ENCODE measurements around the gene PKDREJ. TPM values are rescaled to one million over a fixed set of nuclear protein-coding genes. Genes with fewer than 3 reads are reported as not detected.
A peak's percentile ranks its signal among the peaks of the same experiment; 100 is the strongest.
"Not testable (repeated sequence)": the region's sequence is repeated elsewhere in the genome, so short reads cannot be mapped to it uniquely, and the experiment has no call there.

The PKDREJ gene, protein sequence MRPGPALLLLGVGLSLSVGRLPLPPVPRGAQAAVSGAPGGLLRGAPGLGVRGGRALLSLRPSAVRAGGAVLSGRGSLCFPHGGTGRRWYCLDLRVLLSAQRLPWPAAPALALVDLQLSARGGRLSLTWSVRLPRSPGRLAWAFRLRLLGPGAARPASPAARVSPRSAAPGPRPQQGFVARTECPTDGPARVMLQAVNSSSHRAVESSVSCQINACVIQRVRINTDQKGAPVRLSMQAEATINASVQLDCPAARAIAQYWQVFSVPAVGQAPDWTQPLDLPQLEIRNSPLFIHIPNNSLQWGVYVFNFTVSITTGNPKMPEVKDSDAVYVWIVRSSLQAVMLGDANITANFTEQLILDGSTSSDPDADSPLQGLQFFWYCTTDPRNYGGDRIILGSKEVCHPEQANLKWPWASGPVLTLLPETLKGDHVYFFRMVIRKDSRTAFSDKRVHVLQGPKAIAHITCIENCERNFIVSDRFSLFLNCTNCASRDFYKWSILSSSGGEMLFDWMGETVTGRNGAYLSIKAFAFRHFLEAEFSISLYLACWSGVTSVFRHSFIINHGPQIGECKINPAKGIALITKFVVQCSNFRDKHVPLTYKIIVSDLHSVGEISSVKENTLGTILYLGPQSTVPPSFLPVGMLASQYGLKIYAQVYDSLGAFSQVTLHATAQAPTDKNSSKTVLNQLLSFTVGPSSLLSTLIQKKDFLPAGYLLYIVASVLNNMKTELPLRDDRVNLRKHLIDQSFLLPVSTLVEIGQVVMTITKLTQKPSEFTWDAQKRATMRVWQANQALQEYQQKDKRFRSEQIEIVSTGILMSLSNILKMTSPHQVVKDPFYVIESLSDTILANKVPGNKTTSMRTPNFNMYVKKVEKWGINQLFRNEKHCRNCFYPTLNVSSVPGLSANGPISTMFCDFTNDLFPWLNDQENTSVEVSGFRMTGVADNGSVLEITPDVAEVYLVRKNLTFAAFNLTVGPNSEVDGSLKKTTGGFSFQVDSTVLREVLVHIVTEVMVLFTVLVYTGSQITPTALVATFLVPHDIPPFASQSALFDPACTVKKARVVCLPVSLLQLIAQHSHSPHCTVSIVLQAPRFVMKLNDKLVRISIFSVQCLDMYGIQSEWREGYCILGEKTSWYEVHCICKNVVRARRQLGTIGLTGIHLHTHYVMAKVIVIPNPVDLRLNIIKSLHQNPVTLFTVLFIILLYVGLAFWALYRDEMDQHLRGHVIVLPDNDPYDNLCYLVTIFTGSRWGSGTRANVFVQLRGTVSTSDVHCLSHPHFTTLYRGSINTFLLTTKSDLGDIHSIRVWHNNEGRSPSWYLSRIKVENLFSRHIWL (N-terminal part only)
- 0.67 TPM for polyA plus RNA-seq (ENCODE audit: insufficient read length)

GRCh38 chr22:46263216-46263590, at the start of gene PKDREJ:
Gene PKDREJ (minus strand): TSS chr22:46263343. CDS start chr22:46263322, 21 bp downstream.
- DNase-seq (ENCODE audit: low read depth), result no peak

GRCh38 chr22:46312848-46313247, 49.7 kb upstream of the PKDREJ start:
- not testable (repeated sequence) for DNase-seq (ENCODE audit: low read depth)

DNA sequence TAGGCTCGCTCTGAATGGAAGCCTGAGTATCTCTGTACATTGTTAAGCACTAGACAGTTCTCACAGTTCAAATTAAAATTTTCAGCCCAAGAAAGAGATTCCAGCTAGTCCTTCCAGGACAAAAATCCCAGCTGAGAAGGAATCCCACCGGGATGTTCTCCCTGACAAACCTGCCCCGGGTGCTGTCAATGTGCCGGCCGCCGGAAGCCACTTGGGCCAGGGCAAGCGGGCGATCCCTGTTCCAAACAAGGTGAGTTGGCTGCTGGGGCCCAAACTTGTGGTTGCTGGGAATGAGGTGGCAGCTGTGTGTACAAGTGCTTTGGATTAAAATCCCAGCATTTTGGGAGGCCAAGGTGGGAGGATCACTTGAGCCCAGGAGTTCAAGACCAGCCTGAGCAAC, 48.9 kb upstream of the PKDREJ start:
- DNase-seq (ENCODE audit: low read depth), result no peak

DNA sequence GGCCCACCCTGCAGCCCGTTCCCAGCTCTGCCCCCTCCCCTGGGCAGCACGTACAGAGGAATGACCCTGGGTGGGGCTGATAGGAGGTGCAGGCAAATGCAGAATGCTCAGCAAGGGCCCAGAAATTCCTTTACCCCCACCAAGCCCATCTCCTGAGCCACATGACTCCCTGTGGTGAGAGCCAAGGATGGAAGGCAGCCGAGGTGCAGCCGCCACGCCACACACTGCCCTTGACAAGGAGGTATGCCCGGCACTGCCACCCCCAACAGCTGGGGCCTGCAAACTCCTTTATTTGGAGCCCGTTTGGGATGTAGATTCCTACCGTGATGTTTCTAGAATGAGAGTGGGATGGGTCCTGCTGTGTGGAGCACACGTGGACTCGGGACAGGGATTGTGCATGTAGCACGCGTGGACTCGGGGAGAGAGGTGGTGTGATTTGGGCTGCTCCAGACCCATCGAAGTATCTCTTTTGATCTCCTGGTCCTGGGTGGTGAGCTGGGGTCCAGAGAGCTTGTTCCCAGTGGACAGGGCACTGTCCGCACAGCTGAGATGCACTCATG, 46.5 kb upstream of the PKDREJ start:
- no peak for DNase-seq (ENCODE audit: low read depth)

- DNase-seq (ENCODE audit: low read depth), result no peak
These were observed 45.3 kb upstream of the PKDREJ start for GRCh38 chr22:46308283-46308988.

DNA sequence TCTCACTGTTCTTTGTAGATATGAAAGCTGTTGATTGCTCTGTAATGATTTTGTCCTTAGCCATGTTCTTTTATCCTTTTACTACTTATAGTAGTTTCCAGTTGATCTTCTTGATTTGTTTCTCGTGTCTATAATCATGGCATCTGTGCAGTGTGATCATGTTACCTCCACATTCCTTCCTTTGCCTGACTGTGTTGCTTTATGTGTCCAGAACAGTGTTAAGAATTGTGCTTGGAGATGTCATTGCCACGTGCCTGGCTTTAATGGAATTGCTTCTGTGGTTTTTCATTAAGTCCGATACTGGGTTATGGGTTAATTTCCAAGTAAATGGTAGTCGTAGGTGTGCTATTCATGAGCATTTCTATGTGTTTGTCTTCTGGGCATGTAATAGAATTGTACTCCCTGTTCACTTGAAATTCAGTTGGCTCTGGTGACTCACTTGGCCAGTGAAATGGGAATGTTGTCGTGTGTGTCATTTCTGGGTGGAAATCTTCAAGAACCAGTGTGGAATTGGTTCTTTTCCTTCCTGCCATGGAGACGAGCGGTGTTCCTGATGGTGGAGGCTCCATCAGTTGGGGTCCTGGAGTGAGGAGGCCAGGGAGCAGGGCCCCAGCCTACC, 40.3 kb upstream of the PKDREJ start:
- DNase-seq (ENCODE audit: low read depth), result no peak

- DNase-seq (ENCODE audit: low read depth), result no peak
These were observed 37.3 kb upstream of the PKDREJ start for GRCh38 chr22:46300491-46300890.

DNA sequence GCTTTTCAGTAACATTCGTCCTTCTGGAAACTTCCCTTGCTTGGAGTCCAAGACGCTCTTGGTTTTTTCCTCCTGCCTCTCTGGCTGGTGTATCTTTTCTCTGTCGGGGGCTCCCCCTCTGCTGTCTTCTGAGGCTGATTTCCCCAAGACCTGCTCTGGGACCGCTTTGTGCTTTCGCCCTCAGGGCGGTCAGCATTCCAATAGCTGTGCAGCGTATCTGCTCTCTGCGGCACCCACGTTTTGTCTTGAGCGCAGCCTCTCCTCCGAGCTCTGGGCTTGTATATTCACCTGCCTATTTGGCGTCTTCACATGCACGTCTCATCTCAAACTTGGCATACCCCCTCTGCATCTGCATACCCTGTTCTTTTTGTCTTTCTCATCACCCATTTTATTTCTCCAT, 36.0 kb upstream of the PKDREJ start:
- no peak for DNase-seq (ENCODE audit: low read depth)

DNA sequence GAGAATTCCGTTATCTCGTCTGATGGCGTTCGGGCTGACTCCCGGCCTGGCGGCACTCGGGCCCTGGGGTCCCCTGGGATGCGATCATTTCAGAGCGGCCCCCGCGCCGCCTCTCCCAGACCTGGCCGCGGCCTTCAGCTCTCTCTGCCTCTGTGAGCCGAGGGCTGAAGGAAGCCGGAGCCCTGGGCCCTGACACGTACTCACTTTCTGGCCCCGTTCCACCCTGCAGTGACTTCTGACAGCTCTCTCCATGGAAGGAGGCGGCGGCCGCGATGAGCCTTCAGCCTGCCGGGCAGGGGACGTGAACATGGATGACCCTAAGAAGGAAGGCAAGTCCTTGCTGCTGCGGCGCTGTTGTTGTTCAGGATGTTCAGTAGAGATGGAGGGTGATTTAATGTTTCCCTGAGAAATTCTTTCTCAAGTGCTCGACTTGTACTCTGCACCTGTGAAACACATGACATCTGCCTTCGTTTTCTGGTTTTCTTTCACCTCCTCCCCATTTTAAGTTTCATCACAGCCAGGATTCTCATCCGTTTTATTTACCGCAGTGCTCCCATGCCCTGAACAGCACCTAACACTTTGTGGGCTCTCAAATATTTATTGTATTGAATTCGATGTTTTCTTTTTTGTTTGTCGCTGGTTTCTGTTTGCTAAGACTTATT, 34.1 kb upstream of the PKDREJ start:
- no peak for DNase-seq (ENCODE audit: low read depth)

DNA sequence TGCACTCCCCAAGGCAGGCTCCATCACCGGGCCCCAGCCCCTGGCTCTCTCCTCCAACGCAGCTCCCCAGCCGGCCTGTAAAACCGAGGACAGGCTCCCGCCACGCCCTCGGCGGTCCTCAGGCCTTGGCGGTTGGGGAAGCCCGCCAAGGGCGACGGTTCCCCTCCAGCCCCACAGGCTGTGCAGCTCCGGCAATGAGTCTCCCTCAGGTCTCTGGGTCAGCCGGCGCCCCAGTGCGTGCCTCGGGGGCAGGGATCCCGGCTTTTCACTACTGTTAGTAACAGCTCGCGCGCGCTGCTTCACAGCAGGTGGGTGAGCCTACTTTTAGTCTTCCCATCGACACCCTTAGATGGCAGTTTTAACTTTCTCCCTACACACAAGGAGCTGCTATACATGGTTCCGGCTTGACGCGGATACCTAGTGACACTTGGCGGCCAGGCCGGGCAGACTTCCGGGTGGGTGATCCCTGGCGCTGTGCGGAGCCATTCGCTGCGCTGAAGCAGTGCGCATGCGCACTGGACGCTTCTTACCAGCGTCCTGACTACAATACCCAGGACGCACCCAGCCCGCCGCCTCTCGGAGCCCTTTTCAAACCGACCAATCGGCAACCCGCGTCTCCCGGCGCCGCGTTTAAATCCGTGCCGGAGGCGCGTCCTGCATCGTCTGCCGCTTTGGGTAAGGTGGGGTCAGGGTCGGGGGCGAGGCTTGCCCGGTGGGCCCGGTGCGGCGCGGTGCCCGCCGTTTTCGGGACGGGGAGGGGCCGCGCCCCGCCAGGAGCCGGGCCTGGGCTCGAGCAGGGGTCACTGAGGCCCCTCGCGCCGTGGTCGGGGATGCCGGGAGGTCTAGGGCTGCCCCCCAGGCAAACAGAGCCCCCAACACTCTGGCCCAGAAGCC, 33.4 kb upstream of the PKDREJ start, which contains the start of gene GTSE1:
GTSE1 (plus strand) TSS at position 614 of the 894 bp plus-strand sequence. CDS start 531 bp downstream, outside the sequence.
- DNase-seq (ENCODE audit: low read depth), result peak; percentile 99

DNA sequence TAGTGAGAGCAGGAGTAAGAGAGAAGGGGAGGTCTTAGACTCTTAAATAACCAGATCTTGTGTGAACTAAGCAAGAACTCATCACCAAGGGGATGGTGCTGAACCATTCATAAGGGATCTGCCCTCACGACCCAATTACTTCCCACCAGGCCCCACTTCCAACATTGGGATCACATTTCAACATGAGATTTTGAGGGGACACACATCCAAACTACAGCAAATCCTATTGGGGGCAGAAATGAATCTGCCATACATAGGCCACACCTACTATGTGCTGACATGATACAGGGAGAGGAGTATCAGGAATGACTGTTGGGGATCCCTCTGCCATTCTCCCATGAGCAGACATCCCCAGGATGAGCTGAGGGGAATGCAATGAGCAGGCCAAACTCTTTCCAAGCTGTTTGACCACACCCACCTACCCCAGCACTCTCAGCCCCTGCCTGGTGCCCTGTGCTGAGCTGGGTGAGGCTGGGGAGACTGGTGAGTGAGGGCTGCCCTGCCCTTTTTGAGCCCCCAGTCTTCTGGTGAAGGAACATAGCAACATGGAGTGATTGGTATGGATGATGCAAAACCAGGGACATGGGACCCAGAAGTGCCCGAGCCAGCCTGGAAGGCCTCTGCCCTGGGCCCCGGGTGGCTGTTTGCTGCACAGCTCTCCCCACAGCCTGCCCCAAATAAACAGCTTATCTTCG, 32.3 kb upstream of the PKDREJ start:
- no peak for DNase-seq (ENCODE audit: low read depth)

DNA sequence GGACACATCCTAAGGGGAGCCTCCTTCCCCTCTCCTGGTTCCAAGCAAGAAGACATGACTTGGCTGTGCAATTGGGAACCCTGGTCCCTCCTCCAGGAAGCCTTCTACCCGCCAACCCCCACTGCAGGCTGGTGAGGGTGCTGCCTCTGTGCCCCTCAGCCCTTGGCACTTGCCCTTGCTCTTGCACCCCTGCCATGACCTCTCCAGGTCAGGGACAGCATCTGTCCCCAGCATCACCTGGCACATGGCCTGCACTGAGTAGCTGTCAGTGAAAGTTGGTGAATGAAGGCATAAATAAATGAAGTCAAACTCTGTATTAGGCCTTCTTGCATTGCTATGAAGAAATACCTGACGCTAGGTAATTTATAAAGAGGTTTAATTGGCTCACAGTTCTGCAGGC, 31.6 kb upstream of the PKDREJ start:
- no peak for DNase-seq (ENCODE audit: low read depth)

- DNase-seq (ENCODE audit: low read depth), result no peak
These were observed 30.6 kb upstream of the PKDREJ start for GRCh38 chr22:46293577-46294260.

DNA sequence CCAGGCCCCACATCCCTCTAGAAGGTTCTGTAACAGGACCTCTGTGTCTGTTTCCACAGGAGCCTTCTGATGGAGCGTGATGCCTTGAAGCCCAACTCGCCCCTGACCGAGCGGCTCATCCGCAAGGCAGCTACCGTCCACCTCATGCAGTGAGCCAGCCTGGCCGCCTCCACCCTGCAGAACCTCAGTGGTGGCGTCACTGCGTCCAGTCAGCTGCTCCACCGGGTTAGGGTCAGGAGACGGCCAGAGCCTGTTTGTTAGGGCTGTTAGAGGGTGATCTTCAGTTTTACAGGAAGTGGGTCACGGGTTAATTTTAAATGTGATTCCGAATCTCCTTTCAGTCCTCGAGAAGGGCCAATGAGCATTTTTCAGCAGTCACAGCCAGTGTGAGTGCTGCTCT, 29.6 kb upstream of the PKDREJ start:
- no peak for DNase-seq (ENCODE audit: low read depth)

- DNase-seq (ENCODE audit: low read depth), result no peak
These were observed 29.0 kb upstream of the PKDREJ start for GRCh38 chr22:46292173-46292572.

- DNase-seq (ENCODE audit: low read depth), result no peak
These were observed 28.0 kb upstream of the PKDREJ start for GRCh38 chr22:46290843-46291785.

Measured in forelimb muscle (tissue), 1 donor.